ENCODE measurements around the gene RPA4. TPM values are rescaled to one million over a fixed set of nuclear protein-coding genes. Genes with fewer than 3 reads are reported as not detected.
"Not testable (repeated sequence)": the region's sequence is repeated elsewhere in the genome, so short reads cannot be mapped to it uniquely, and the experiment has no call there.

The RPA4 gene
- total and polyA plus RNA-seq, 9 of the 15 experiments (the other 6 are each of a cell fraction or from before 2014, with no cell fraction given): 0.29 TPM; not detected in 8

DNA sequence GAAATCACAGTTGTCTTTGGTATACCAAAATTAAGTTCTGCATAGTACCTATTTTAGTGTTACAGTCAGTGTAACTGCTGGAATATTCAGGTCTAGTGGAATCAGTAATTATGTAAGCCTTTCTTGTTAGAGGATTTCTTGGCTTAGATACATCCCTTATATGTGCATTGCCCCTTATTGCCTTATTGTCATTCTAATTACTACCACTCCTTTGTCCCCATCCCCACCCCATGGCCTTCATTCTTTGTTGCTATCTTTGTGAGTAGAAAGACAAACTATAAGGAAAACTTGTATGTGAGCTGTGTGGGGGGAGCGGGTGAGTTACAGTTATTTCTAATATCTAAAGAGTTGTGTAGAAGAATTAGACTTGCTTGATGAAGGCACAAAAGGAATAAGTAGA lies 36.9 kb upstream of the RPA4 start (continued):
- TF ChIP-seq, protein P1, sequence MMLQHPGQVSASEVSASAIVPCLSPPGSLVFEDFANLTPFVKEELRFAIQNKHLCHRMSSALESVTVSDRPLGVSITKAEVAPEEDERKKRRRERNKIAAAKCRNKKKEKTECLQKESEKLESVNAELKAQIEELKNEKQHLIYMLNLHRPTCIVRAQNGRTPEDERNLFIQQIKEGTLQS (IDR thresholded peaks at IDR 0.05): no peak
- TF ChIP-seq, protein P1 (CRISPR knock-in tag; conservative IDR thresholded peaks at IDR 0.05): no peak
- TF ChIP-seq MED1 (CRISPR knock-in tag; IDR thresholded peaks at IDR 0.05; ENCODE audit: borderline replicate concordance) (no peak), TGIF2 (CRISPR knock-in tag; IDR thresholded peaks at IDR 0.05) (no peak), FOXA3 (CRISPR knock-in tag; conservative IDR thresholded peaks at IDR 0.05 in 1 of 2, IDR thresholded peaks at IDR 0.05 in 1 of 2) (no peak)
- TF ChIP-seq, protein P2, sequence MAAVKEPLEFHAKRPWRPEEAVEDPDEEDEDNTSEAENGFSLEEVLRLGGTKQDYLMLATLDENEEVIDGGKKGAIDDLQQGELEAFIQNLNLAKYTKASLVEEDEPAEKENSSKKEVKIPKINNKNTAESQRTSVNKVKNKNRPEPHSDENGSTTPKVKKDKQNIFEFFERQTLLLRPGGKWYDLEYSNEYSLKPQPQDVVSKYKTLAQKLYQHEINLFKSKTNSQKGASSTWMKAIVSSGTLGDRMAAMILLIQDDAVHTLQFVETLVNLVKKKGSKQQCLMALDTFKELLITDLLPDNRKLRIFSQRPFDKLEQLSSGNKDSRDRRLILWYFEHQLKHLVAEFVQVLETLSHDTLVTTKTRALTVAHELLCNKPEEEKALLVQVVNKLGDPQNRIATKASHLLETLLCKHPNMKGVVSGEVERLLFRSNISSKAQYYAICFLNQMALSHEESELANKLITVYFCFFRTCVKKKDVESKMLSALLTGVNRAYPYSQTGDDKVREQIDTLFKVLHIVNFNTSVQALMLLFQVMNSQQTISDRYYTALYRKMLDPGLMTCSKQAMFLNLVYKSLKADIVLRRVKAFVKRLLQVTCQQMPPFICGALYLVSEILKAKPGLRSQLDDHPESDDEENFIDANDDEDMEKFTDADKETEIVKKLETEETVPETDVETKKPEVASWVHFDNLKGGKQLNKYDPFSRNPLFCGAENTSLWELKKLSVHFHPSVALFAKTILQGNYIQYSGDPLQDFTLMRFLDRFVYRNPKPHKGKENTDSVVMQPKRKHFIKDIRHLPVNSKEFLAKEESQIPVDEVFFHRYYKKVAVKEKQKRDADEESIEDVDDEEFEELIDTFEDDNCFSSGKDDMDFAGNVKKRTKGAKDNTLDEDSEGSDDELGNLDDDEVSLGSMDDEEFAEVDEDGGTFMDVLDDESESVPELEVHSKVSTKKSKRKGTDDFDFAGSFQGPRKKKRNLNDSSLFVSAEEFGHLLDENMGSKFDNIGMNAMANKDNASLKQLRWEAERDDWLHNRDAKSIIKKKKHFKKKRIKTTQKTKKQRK (IDR thresholded peaks at IDR 0.05; ENCODE audit: borderline replicate concordance, low read depth, low read length): no peak

DNA sequence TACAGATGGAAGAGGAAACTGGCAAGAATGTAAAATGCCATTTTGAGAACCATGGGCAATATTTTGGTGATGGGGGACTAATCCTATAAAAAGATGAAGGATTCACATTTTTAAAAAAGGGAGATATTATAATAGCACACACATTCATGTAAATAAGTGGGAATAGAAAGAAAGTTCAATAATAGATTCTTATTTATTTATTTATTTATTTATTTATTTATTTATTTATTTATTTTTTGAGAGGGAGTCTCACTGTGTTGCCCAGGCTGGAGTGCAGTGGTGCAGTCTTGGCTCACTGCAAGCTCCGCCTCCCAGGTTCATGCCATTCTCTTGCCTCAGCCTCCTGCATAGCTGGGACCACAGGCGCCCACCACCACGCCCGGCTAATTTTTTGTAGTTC lies 24.3 kb upstream of the RPA4 start:
- H3K4me1 ChIP-seq (replicated peaks in 1 of 2; ENCODE audit: control insufficient read depth in 2 of 2, insufficient read depth in 2 of 2, low read length in 2 of 2); H3K9me3 ChIP-seq (replicated peaks; ENCODE audit: control insufficient read depth, insufficient read depth, low read depth, low read length); FAIRE-seq; ATAC-seq; BruUV-seq (replicated peaks); H2AFZ ChIP-seq (ENCODE audit: low read depth, low read length); H3K9me1 ChIP-seq (ENCODE audit: control insufficient read depth, insufficient read depth, low read length); H3K79me2 ChIP-seq (ENCODE audit: control insufficient read depth, insufficient read depth, low read length); H3K4me3 ChIP-seq; H3K4me2 ChIP-seq (ENCODE audit: insufficient read depth, low read length); CTCF ChIA-PET (ENCODE audit: low intra/inter-chr PET ratio); DNase-seq (ENCODE audit: extremely low read depth in 1 of 4, low spot score in 3 of 4); intact Hi-C loops (cut with micrococcal nuclease); H3K27ac ChIP-seq (ENCODE audit: extremely low read depth, low read depth, low read length); H4K20me1 ChIP-seq (replicated peaks; ENCODE audit: control insufficient read depth, insufficient read depth, low read length); H3K27me3 ChIP-seq (ENCODE audit: control insufficient read depth in 2 of 2, insufficient read depth in 2 of 2, low read length in 2 of 2); POLR2A ChIA-PET; H3K36me3 ChIP-seq (ENCODE audit: control insufficient read depth, insufficient read depth, low read length); H3K9ac ChIP-seq (ENCODE audit: insufficient read depth in 1 of 2, low read depth in 2 of 2, low read length in 2 of 2); in situ Hi-C loops (cut with MboI): not testable (repeated sequence)
- WGBS (ENCODE audit: insufficient coverage, low coverage, missing lambda C conversion rate): 4% methylated on average over 4 of the region's 4 CpGs

Measured in K562 (cell line).